K562 (cell line): Measurements from ENCODE around the gene ZNF669. TPM values are rescaled to one million over a fixed set of nuclear protein-coding genes. Genes with fewer than 3 reads are reported as not detected.
A peak's percentile ranks its signal among the peaks of the same experiment; 100 is the strongest.

Experiments used
- CBX2 ChIP-seq: fragments of 200-600 bp; sonication (generic); IDR thresholded peaks from one replicate; pipeline ENCODE4 v1.6.1; 2012; ENCODE audit warnings: mild to moderate bottlenecking, low read length, inconsistent platforms; ENCODE audit not compliant: insufficient read depth, poor library complexity, severe bottlenecking
- CHCHD3 ChIP-seq: fragments of 250-450 bp; sonication (Bioruptor Pico); IDR thresholded peaks from 2 replicates; pipeline ENCODE4 v2.1.2; 2022; ENCODE audit warnings: mild to moderate bottlenecking
- CREM ChIP-seq: IDR thresholded peaks from 2 replicates; pipeline ENCODE4 v1.6.1; 2014; ENCODE audit warnings: antibody characterized with exemption, low read depth
- GMEB1 ChIP-seq: fragments of 250-450 bp; sonication (Bioruptor Pico); IDR thresholded peaks from 2 replicates; pipeline ENCODE4 v1.4.0; 2020; ENCODE audit warnings: mild to moderate bottlenecking
- ILK ChIP-seq: fragments of 450-650 bp; IDR thresholded peaks from 2 replicates; pipeline ENCODE4 v1.6.1; 2016; ENCODE audit warnings: missing genetic modification characterization, low read depth, mild to moderate bottlenecking, missing compliant biosample characterization, moderate library complexity, borderline replicate concordance
- KLF10 ChIP-seq: fragments of 250-450 bp; sonication (Bioruptor Pico); IDR thresholded peaks from 2 replicates; pipeline ENCODE4 v1.6.1; 2021; ENCODE audit warnings: matching md5 sums
- KLF6 ChIP-seq: fragments of 250-450 bp; sonication (Bioruptor Pico); IDR thresholded peaks from 2 replicates; pipeline ENCODE4 v1.4.0; 2020; ENCODE audit warnings: mild to moderate bottlenecking, moderate library complexity, borderline replicate concordance
- MIER1 ChIP-seq: fragments of 450-650 bp; IDR thresholded peaks from 2 replicates; pipeline ENCODE4 v1.6.1; 2016; ENCODE audit warnings: antibody characterized with exemption, mild to moderate bottlenecking, low read depth
- SIX5 ChIP-seq, 2 experiments: IDR thresholded peaks; 2 replicates each; pipeline ENCODE4 v1.6.1; 2011; ENCODE audit warnings: low read length in 2 of 2, borderline replicate concordance in 1 of 2, low read depth in 1 of 2, mild to moderate bottlenecking in 1 of 2, moderate library complexity in 1 of 2; ENCODE audit not compliant: insufficient read depth in 1 of 2
- SREBF1 ChIP-seq: fragments of 150-350 bp; IDR thresholded peaks from 2 replicates; pipeline ENCODE4 v1.6.1; 2014; ENCODE audit warnings: antibody characterized with exemption, low read depth, low read length, borderline replicate concordance
- ZBTB5 ChIP-seq: fragments of 450-650 bp; IDR thresholded peaks from 2 replicates; pipeline ENCODE4 v1.6.1; 2017; ENCODE audit warnings: antibody characterized with exemption
- ZC3H11A ChIP-seq: IDR thresholded peaks from 2 replicates; pipeline ENCODE4 v1.6.1; 2012; ENCODE audit warnings: low read depth, low read length, improper control_type of control experiment
- ZNF174 ChIP-seq: fragments of 250-450 bp; sonication (Bioruptor Pico); IDR thresholded peaks from 2 replicates; pipeline ENCODE4 v1.4.0; 2020; ENCODE audit warnings: mild to moderate bottlenecking
- ZNF212 ChIP-seq: fragments of 450-650 bp; formaldehyde crosslinking; IDR thresholded peaks from 2 replicates; pipeline ENCODE4 v1.4.0; 2020; ENCODE audit warnings: mild to moderate bottlenecking
- ZNF232 ChIP-seq: sonication (generic); formaldehyde crosslinking; IDR thresholded peaks from 2 replicates; pipeline ENCODE4 v1.8.0; 2022; ENCODE audit warnings: mild to moderate bottlenecking, missing genetic modification reagents
- ZNF76 ChIP-seq: fragments of 250-450 bp; sonication (Bioruptor Pico); IDR thresholded peaks from 2 replicates; pipeline ENCODE4 v1.4.0; 2020; ENCODE audit warnings: mild to moderate bottlenecking, moderate library complexity, borderline replicate concordance
- ZNF764 ChIP-seq: fragments of 250-450 bp; sonication (Bioruptor Pico); IDR thresholded peaks from 2 replicates; pipeline ENCODE4 v1.4.0; 2020; ENCODE audit warnings: low read depth, mild to moderate bottlenecking, moderate library complexity
- polyA plus RNA-seq, 8 experiments: library from polyadenylated mRNA; depleted of rRNA in 4 of 8; stranded (reverse) in 5 of 8; unstranded in 3 of 8; fragments of >200 nt; fragmentation: Nextera tagmentation in 2 of 8; fragmentation: Illumina TruSeq in 1 of 8; extraction: Ambion mirVana in 2 of 8; extraction: Trizol in 1 of 8; gene quantifications; 2 replicates each; pipeline versions ENCODE4 v1.2.1 to v1.2.3, GENCODE V29; 2011 to 2014; ENCODE audit warnings: inconsistent platforms in 1 of 8, missing spikeins in 1 of 8
- total RNA-seq, 7 experiments: library from RNA; depleted of rRNA in 6 of 7; stranded (reverse); fragments of >200 nt in 6 of 7; fragmentation: Illumina TruSeq in 2 of 7; extraction: Trizol in 2 of 7; gene quantifications; 2 replicates each; pipeline versions ENCODE4 v1.2.1 to v1.2.3, GENCODE V29; 2011 to 2021; ENCODE audit warnings: low replicate concordance in 1 of 7
- TF ChIP-seq, protein P1 (sequence below): fragments of 450-650 bp; IDR thresholded peaks from 2 replicates; pipeline ENCODE4 v1.6.1; 2016; ENCODE audit warnings: low read depth, mild to moderate bottlenecking, moderate library complexity
- TF ChIP-seq, protein P2 (sequence below): fragments of 200-800 bp; sonication (Bioruptor generic); IDR thresholded peaks from 2 replicates; pipeline ENCODE4 v1.6.1; 2016; ENCODE audit warnings: missing genetic modification characterization, missing compliant biosample characterization

ZNF669 gene
- total and polyA plus RNA-seq, 9 of the 15 experiments (the other 6 are each of a cell fraction or from before 2014, with no cell fraction given): 5.3 to 18.3 (median 10.2) TPM

DNA sequence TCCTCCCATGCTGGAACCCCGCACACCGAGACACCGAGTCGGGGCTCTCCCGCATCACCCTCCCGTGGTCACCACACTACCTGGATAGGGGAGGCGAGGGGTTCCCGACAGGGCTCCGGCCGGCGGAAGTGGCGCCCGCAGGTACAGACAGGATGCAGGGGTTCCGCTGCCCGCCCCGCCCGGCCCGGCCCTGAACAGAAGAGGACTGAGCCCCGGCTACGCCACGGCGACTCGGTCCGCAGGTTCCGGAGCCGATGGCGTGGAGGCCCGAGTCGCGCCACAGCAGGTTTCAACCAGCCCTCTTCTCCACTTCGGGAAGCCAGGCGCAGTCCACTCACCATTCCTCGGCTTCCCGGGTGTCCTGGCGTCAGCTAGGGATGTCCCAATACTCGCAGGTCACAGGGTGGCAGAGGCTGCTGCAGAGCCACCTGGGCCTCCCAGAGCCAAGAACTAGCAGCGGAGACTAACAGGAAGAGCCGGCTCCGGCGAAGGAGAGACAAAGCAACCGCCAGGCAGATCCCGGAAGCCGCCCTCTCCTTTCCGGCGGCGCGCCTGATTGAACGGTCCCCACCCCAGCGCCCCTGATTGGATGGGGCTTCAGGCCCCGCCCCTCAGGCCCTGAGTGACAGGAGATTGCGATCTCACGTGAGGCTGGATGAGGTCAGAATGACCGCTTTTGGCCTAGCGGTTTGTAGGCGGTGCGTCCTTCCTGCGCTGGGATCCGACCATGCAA, at the start of gene ZNF669 (continued):
- TF ChIP-seq CBX2 (no peak), ZNF76 (CRISPR knock-in tag) (no peak), CHCHD3 (no peak), KLF6 (CRISPR knock-in tag) (no peak), ZNF212 (CRISPR knock-in tag) (no peak), CREM (peak; percentile 93), ZNF174 (no peak), ZBTB5 (no peak), KLF10 (CRISPR knock-in tag) (no peak), ZNF232 (no peak), GMEB1 (CRISPR knock-in tag) (no peak), SIX5 (IDR thresholded peaks at IDR 0.05; ENCODE audit: borderline replicate concordance in 1 of 2, insufficient read depth in 1 of 2, low read depth in 1 of 2, low read length in 2 of 2) (no peak), ZC3H11A (no peak), ZNF764 (CRISPR knock-in tag) (no peak), ILK (tag) (no peak), MIER1 (no peak), SREBF1 (no peak)
- TF ChIP-seq, protein P1, sequence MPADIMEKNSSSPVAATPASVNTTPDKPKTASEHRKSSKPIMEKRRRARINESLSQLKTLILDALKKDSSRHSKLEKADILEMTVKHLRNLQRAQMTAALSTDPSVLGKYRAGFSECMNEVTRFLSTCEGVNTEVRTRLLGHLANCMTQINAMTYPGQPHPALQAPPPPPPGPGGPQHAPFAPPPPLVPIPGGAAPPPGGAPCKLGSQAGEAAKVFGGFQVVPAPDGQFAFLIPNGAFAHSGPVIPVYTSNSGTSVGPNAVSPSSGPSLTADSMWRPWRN: peak; percentile 78
- TF ChIP-seq, protein P2, sequence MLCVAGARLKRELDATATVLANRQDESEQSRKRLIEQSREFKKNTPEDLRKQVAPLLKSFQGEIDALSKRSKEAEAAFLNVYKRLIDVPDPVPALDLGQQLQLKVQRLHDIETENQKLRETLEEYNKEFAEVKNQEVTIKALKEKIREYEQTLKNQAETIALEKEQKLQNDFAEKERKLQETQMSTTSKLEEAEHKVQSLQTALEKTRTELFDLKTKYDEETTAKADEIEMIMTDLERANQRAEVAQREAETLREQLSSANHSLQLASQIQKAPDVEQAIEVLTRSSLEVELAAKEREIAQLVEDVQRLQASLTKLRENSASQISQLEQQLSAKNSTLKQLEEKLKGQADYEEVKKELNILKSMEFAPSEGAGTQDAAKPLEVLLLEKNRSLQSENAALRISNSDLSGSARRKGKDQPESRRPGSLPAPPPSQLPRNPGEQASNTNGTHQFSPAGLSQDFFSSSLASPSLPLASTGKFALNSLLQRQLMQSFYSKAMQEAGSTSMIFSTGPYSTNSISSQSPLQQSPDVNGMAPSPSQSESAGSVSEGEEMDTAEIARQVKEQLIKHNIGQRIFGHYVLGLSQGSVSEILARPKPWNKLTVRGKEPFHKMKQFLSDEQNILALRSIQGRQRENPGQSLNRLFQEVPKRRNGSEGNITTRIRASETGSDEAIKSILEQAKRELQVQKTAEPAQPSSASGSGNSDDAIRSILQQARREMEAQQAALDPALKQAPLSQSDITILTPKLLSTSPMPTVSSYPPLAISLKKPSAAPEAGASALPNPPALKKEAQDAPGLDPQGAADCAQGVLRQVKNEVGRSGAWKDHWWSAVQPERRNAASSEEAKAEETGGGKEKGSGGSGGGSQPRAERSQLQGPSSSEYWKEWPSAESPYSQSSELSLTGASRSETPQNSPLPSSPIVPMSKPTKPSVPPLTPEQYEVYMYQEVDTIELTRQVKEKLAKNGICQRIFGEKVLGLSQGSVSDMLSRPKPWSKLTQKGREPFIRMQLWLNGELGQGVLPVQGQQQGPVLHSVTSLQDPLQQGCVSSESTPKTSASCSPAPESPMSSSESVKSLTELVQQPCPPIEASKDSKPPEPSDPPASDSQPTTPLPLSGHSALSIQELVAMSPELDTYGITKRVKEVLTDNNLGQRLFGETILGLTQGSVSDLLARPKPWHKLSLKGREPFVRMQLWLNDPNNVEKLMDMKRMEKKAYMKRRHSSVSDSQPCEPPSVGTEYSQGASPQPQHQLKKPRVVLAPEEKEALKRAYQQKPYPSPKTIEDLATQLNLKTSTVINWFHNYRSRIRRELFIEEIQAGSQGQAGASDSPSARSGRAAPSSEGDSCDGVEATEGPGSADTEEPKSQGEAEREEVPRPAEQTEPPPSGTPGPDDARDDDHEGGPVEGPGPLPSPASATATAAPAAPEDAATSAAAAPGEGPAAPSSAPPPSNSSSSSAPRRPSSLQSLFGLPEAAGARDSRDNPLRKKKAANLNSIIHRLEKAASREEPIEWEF (CRISPR knock-in tag): no peak
